Keratinocyte (primary cell): ENCODE data around the gene COG5.

Experiments used
- EZH2 ChIP-seq: IDR thresholded peaks from one replicate; pipeline ENCODE4 v1.6.1; 2012; ENCODE audit warnings: inconsistent platforms, mild to moderate bottlenecking, low read length, moderate library complexity
- TF ChIP-seq, protein P1 (sequence below), 3 experiments: IDR thresholded peaks in 1 of 3; conservative IDR thresholded peaks in 1 of 3; optimal IDR thresholded peaks in 1 of 3; 2 replicates in 2 of 3; 3 replicates in 1 of 3; pipeline versions ENCODE3 to v1.5.1; 2011; ENCODE audit warnings: low read length in 3 of 3, mild to moderate bottlenecking in 3 of 3, moderate library complexity in 2 of 3, control low read depth in 1 of 3, inconsistent platforms in 1 of 3; ENCODE audit not compliant: insufficient read depth in 2 of 3; ENCODE audit errors: extremely low read depth in 1 of 3

DNA sequence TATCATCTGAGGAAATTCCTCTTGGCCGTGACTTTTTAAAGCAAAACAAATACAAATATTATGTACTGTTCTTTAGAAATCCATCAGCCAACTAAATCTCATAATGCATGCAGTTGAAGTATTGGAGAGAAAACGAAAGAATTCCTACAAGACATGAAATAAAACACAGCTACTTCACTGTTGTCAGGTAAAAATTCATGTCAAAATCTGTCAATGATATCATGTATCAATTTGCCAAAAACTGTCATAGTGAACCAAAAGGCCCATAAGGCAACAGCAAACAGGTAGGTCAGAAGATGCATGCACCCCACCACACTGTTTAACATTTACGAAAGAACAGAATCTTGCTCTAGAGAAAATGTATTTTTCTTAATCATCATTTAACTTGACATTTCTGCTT, 91.6 kb downstream of the COG5 start:
- TF ChIP-seq, protein P1, sequence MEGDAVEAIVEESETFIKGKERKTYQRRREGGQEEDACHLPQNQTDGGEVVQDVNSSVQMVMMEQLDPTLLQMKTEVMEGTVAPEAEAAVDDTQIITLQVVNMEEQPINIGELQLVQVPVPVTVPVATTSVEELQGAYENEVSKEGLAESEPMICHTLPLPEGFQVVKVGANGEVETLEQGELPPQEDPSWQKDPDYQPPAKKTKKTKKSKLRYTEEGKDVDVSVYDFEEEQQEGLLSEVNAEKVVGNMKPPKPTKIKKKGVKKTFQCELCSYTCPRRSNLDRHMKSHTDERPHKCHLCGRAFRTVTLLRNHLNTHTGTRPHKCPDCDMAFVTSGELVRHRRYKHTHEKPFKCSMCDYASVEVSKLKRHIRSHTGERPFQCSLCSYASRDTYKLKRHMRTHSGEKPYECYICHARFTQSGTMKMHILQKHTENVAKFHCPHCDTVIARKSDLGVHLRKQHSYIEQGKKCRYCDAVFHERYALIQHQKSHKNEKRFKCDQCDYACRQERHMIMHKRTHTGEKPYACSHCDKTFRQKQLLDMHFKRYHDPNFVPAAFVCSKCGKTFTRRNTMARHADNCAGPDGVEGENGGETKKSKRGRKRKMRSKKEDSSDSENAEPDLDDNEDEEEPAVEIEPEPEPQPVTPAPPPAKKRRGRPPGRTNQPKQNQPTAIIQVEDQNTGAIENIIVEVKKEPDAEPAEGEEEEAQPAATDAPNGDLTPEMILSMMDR (optimal IDR thresholded peaks at IDR 0.05 in 1 of 3, IDR thresholded peaks at IDR 0.05 in 1 of 3, conservative IDR thresholded peaks at IDR 0.05 in 1 of 3; ENCODE audit: extremely low read depth in 1 of 3, insufficient read depth in 2 of 3, low read length in 3 of 3), result no peak
- no peak for TF ChIP-seq EZH2
